Activated CD4-positive, alpha-beta T cell treated with anti-CD3 and anti-CD28 coated beads for 48 hours (primary cell): ENCODE measurements around the gene OR10A3.
"Not testable (repeated sequence)": the region's sequence is repeated elsewhere in the genome, so short reads cannot be mapped to it uniquely, and the experiment has no call there.

Experiments used
- DNase-seq: peaks from one replicate; pipeline ENCODE4 v3.0.0-alpha.2; 2020

Gene OR10A3

GRCh38 chr11:7941608-7942007 is at the start of gene OR10A3:
OR10A3 (minus strand) TSS chr11:7941708; CDS start chr11:7939520, 2,188 bp downstream.
- DNase-seq, result no peak

DNA sequence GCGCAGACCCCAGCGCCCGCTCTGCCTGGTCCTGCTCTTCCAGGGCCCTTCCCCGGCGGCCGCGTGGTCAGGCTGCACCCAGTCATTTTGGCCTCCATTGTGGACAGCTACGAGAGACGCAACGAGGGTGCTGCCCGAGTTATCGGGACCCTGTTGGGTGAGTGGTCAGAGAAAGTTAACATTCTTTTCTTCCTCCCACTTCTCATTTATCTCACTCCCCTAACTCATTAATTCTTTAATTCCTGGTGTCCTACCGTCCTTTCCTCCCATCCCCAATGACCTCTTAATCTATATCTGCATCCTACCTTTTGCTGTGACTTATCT is 46.0 kb upstream of the OR10A3 start:
- DNase-seq, result not testable (repeated sequence)

GRCh38 chr11:7986768-7987559 is 45.5 kb upstream of the OR10A3 start, which contains the start of gene EIF3F:
EIF3F (plus strand) TSS chr11:7987337; CDS start chr11:7987353, 16 bp downstream.
- peak; percentile 91 for DNase-seq

DNA sequence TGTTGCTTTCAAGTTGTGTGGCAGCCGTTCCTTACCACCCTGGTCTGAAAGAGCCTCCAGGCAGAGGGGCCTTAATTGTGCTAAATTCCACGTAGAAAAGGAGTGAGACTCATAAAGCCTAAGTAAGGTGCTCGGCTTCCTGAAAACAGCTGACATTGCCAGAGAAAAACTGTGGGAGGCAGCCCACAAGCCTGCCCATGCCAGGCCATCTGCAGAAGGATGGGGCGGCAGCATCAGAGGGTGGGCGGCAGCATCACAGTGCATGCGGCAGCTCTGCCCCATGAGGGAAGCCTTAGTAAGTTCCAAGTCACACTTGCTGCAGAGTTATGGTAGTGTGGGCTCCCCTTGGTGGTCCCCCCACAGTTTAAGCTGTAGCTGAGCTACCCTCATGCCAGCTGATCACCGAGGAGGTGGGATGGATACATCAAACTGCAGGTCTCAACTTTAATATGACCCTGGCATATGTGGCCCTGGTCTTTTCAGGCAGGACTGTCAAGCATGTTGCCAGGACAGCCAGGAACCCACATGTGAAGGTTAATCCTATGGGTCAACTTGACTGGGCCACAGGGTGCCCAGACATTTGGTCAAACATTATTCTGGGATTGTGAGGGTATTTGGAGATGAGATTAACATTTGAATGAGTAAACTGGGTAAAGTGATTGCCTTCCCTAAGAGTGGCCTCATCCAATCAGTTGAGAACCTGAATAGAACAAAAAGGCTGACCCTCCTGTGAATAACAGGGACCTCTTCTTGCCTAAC is 42.5 kb upstream of the OR10A3 start:
- DNase-seq, result no peak

DNA sequence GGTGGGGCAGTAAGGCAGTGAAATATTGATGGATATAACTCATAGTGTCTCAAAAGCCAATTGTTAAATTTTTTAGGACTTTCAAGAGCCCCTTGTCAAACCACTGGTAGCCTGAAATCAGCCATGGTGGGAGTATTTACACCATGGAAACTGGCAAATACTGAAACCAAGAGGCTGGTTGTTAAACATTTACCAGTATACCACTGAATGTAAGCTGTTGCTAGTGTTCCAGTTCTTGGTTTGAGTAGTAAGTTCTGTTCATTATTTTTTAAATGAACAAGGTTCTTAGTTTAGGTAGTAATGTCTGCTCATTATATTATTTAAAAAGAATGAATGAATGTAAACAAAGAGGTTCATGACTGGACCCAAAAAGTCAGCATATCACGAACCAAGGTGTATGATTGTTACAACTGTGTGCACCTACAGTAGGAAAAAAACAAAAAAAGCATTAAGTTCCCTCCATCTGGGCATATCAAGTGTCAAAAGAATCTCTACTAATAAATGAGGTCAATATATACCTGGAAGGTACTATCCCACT is 41.1 kb upstream of the OR10A3 start:
- no peak for DNase-seq

- DNase-seq, result no peak
Measured at GRCh38 chr11:7981619-7982157, 40.2 kb upstream of the OR10A3 start.

DNA sequence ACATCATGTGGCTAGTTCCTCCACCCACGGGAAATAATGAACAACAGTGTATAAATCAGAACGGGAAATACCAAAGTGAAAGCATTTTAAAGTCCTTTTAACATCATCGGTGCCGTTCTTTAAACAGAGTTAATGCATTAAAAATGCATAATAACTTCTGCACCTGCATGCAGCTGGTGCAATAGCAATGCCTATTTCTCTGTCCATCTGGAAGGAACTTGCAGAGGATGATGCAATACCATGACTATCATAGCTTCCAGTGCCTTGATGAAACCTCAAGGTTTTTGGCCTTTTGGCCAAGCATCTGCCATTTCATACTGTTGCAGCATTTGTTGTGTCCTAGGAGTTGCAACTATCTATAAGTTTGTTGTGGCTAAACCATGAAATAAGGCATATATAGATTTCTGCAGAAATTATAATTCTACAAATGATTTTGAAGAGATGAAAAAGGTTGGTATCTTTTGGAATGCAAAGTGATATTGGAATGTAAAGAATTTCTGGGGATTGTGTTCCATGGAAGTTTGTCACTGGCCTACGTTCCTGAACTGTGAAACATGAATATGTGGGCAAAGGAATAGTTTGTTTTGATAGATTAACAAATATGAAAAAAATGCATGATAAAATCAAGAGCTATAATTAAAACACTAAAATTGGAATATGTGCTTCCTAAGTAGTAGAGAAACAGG is 35.9 kb upstream of the OR10A3 start:
- DNase-seq, result no peak

DNA sequence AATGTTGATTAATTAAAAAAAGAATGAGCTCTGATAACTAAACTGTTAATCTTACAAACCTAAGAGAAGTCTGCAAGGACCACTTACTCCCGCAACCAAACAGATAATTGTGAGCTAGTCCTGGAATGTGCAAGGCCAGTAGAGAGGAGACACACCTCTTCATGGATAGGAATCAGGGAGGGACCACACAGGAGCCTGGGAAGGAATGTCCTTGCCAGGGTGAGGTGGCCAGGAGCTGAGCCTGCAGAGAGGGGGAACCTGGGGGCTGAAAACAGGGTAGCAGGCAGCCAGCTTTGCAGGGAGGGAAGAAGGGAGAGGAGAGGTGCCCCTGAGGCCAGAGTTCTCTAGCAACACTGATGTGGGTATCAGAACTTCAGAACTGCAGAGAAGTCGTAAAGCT is 33.2 kb upstream of the OR10A3 start:
- DNase-seq, result no peak

DNA sequence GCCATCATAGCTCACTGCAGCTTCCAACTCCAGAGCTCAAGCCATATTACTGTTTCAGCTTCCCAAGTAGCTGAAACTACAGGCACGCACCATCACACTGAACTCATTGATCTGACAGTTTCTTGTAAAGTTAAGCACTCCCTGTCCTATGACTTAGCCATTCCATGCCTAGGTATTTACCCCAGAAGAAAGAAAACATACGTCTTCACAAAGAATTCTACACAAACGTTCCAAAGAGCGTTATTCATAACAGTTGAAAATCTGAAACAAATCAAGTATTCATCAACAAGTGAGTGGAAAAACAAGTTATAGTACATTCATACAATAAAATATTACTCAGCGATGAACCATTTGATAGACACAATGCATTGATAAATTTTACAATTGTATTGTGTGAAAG is 31.5 kb upstream of the OR10A3 start:
- no peak for DNase-seq

- DNase-seq, result no peak
Measured at GRCh38 chr11:7971846-7972245, 30.3 kb upstream of the OR10A3 start.

DNA sequence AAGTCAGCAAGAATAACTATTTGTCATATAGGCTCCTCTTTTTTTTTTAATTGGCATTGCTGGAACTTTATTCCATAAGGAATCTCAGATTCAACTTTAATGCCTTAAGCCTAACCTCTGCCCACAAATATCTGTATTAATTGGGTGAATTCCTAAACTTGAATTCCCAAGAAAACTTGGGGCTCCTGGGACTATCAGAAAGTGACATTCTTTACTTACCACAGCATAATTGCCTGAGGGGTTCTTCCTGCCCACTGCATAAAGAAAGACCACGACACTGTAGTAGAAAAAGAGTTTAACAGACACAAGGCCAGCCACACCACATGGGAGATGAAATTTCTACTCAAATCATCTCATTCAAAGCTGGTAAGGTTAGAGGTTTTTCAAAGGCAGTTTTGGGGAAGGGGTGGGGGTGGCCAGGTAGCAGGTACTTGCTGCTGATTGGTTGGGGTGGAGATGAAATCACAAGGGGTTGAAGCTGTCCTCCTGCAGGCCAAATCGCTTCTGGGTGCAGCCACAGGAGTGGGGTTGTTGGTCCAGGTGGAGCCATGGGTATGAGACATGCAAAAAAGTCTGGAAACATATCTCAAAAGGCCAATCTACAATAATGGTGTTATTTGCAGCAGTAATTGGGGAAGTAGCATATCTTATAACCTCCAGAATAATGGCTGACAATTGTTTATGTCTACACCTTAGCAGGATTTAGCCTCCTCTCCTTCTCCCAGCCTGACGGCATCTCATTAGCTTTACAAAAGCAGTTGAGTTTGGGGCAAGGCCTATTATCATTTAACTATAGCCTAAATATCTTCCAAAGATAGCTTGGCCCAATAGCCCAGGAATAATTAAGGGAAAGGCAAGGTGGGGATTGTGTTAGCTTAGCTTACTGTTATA is 28.5 kb upstream of the OR10A3 start:
- DNase-seq, result no peak

- DNase-seq, result no peak
Measured at GRCh38 chr11:7968686-7969085, 27.2 kb upstream of the OR10A3 start.

GRCh38 chr11:7967826-7968225 is 26.3 kb upstream of the OR10A3 start:
- no peak for DNase-seq

DNA sequence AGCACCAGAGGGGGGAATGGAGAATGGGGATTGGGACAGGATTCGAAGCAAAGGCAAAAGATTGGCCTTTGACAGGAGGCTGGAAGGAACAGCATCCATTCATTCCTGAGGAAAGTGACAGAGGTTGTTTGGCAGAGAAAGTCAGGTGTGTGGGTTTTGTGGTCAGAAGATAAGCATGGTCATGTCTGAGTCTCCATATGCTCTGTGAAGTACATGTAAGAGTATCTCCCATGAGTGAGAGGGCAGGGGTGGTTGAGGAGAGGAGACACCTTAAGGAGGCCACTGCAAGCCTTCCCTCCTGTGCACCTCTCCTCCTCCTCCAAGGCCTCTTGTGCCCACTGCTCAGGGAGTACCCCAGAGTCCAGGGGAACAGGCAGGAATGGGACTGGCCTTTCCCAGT is 25.6 kb upstream of the OR10A3 start:
- DNase-seq, result no peak

DNA sequence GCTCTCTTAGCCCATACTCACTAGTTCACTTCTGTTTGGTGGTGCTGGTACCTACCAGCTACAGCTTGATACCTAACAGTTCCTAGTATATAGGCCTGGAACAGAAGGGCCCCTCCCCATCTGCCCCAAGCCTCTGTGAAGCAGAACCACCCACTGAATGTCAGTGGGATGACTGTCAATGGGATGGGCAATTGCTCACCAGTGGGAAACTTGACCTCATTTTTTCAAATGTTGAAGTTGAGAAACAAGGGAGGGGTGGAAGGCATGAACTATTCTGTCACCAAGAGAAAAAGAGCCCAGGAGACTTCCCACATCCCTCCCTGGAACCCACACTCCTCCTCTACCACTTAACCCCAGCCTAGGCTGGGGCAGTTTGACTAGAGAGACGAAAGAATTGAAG is 23.9 kb upstream of the OR10A3 start, which contains the start of gene NLRP10:
TSS of gene NLRP10 (minus strand) at position 62 of the 400 bp plus-strand sequence. CDS start 1,952 bp downstream, outside the sequence.
- DNase-seq, result no peak

- DNase-seq, result no peak
Measured at GRCh38 chr11:7964873-7965272, 23.4 kb upstream of the OR10A3 start.

- DNase-seq, result no peak
Measured at GRCh38 chr11:7964261-7964660, 22.8 kb upstream of the OR10A3 start.

DNA sequence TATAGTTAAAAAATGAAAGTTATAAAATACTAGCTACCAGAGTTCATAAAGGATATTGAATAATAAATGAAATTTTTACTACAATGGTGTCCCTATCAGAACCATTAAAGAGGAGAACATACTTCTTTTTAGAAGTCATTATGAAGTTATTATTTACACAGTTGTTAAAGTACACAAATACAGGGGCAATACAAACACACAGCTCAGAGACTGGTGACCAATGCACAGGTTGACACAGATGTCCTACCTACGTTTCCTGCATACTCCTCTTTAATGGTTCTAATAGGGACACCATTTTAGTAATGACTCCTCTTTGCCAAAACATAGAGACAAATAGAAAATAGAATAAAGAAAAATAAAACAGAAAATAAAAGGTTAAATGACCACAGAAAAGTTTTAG is 13.7 kb upstream of the OR10A3 start:
- no peak for DNase-seq

DNA sequence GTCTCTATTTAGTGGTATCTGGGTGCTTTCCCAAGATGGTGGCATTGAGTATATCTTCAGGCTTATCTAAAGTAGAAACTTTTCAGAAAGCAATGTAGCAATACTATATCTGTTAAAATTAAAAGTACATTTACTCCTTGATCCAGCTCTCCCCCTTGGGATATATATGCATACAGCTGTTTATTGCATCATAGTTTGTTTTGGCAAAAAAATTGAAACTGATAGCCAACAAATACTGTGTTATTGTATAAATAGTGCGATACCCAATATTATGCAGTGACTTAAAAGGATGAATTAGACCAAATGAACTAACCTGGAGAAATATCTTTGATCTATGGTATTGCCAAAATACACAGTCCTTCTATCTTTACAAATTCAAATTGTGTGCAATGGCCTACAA is 8.4 kb upstream of the OR10A3 start:
- no peak for DNase-seq

DNA sequence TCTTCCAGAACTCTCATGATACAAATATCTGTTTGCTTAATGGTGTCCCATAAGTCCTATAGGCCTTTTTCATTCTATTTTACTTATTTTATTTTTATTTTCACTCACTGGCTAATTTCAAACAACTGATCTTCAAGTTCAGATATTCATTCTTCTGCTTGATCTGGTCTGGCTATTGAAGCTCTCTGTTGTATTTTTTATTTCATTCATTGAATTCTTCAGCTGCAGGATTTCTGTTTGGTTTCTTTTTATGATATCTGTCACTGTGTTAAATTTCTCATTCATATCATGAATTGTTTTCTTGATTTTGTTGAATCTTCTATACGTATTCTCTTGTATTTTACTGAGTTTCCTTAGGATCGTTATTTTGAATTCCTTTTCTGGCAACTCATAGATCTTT is 2.6 kb upstream of the OR10A3 start:
- no peak for DNase-seq

DNA sequence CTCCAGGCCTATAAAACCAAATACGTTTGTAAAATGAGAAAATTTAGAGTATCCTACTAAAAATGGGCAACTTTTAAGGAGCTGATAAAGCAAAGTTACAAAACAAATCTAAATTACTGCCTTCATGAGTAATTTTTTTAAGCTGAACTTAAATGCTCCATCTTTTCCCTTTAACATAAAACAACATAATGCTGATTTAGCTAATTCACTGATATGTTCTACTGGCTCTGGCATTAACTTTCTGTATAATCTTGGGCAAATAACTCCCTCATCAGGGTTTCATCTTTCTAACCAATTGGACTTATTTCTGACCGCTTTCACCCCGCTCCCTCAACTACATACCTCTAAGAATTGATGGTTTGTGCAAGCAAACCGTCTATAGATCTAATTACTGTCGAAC is 362 bp downstream of the OR10A3 start:
- no peak for DNase-seq

DNA sequence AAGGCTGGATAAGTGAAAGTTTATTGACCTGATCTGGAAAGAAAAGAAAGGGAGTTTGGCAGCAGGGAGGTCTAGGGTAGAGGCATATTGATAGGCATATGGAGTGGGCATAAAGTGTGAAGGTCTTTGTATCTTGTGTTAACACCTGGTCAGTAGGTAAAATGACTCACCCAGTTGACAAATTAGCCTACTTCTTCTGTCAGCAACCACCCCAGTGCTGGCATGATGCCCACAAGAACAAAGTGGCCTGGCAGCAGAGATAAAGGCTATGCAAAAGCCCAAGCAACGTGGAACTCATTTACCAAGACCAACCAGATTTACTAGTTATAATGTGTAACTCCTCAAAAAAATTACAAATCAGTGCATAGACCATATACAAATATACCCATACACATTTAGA is 4.9 kb downstream of the OR10A3 start:
- no peak for DNase-seq
